Measurements from ENCODE around the gene ZNF446.
"Not testable (repeated sequence)": the region's sequence is repeated elsewhere in the genome, so short reads cannot be mapped to it uniquely, and the experiment has no call there.

ZNF446 gene

GRCh38 chr19:58469241-58470013 lies 6.7 kb upstream of the ZNF446 start:
- DNase-seq (ENCODE audit: low read depth in 1 of 2, low spot score in 1 of 2), result no peak

DNA sequence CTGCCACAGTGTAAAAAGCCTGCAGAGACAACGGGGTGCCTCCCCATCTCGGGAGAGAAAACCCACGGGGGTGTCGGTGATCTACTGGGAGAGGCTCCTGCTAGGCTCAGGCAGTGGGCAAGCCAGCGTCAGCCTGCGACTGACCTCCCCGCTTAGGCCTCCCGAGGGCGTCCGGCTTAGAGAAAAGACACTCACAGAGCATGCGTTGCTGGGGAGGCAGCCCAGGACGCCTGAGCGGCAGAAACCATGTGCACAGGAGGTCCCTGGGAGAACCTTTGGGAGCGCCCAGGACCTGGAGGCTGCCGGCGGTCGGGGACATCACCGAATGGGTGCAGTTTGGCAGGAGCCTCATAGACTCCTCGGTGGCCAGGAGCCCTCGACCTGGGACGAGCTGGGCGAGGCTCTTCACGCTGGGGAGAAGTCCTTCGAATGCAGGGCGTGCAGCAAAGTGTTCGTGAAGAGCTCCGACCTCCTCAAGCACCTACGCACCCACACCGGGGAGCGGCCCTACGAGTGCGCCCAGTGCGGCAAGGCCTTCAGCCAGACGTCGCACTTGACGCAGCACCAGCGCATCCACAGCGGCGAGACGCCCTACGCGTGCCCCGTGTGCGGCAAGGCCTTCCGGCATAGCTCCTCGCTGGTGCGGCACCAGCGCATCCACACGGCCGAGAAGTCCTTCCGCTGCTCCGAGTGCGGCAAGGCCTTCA lies 5.2 kb upstream of the ZNF446 start:
- not testable (repeated sequence) for DNase-seq (ENCODE audit: low read depth in 1 of 2, low spot score in 1 of 2)

DNA sequence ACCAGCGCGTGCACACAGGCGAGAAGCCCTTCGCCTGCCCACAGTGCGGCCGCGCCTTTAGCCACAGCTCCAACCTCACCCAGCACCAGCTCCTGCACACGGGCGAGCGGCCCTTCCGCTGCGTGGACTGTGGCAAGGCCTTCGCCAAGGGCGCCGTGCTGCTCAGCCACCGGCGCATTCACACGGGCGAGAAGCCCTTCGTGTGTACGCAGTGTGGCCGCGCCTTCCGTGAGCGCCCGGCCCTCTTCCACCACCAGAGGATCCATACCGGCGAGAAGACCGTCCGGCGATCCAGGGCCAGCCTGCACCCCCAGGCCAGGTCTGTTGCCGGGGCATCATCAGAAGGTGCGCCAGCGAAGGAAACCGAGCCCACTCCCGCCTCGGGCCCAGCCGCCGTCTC lies 4.4 kb upstream of the ZNF446 start:
- no peak for DNase-seq (ENCODE audit: low read depth in 1 of 2, low spot score in 1 of 2)

GRCh38 chr19:58473775-58474174 lies 2.4 kb upstream of the ZNF446 start:
- DNase-seq (ENCODE audit: low read depth in 1 of 2, low spot score in 1 of 2), result no peak

DNA sequence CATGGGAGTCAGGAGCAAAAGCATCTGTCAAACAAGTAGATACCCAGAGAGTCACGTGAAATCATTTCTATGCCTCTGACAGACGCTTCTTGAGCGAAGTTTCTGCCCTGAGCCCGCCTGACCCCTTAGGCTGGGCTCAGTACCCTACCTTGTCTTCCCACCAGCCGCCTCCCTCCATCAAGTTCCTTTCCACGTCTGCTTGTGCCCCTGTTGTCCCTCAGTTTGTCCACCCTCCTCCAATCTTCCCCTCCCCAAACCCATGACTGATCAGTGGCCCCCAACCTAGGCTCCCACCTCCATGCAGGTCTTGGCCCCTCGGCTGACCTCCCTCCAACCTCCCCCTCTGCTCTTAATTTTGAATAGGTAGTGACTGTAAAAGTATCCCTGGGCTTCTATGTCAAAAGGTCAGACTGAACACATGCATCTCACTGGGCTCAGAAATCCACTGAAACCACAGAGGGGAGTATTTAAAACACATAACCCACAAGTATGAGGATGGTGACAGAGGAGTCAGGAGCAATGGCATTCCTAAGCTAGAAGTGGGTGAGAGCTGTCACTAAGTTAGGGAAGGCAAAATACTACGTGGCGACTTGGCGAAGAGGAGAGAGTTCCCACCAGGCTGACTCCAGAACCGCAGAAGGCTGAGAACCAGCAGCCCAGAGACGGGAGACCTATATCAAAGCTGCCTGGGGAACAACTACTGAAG lies 1.7 kb upstream of the ZNF446 start:
- DNase-seq (ENCODE audit: low read depth in 1 of 2, low spot score in 1 of 2), result no peak

DNA sequence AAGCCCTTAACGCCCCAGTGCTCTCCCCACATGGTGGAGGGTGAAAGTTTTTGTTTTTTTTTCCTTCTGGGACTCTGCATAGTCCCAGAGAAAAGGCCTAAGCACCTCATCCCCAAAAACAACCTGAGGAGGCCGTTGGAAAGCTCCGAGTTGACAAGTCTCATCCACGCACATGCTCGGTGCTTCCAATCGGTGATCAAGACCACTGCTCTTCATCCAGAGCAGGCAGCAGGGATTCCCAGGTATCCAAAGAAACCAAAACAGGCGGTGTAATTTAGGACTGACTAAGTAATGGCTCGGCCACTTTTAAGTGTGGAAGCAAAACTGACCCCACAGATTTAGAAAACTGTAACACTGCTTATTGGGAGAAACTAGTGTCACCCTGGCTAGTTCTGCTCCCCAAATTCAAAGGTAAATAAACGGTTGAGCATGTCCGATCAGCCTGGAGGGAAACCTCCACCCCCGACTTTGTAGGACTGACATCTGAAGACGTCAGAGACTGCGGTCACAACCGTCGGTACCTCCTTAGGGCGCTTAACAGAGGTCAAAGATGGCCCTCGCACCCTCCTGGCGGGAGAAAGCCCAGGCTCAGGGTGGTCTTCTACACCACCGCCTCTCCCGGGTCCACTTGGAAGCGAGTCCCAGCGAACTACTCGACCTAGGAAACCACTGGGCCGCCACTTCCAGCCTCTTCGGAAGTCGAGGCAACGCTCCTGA lies 997 bp upstream of the ZNF446 start:
- no peak for DNase-seq (ENCODE audit: low read depth in 1 of 2, low spot score in 1 of 2)

- no peak for DNase-seq (ENCODE audit: low read depth in 1 of 2, low spot score in 1 of 2)
Observed at GRCh38 chr19:58476498-58477015, 405 bp downstream of the ZNF446 start.

GRCh38 chr19:58477130-58477529 lies 978 bp downstream of the ZNF446 start:
- no peak for DNase-seq (ENCODE audit: low read depth in 1 of 2, low spot score in 1 of 2)

DNA sequence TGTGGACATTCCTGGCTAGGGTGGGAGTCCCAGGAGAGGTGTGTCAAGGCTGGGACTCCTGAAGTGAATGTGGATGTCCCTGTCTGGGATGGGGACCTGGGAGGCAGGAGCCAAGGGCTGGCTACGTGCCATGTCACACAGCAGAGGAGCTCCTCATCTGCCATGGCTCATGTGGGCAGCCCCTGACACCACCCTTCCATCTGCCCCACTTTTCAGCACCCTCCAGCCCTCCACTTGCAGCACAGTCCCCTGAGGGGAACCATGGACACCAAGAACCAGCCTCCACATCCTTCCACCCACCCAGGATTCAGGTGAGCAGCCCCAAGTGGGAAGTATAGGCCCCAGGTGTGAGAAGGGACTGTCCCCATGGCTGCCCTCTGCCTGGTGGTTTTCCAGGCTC lies 1.7 kb downstream of the ZNF446 start:
- DNase-seq (ENCODE audit: low read depth in 1 of 2, low spot score in 1 of 2), result no peak

DNA sequence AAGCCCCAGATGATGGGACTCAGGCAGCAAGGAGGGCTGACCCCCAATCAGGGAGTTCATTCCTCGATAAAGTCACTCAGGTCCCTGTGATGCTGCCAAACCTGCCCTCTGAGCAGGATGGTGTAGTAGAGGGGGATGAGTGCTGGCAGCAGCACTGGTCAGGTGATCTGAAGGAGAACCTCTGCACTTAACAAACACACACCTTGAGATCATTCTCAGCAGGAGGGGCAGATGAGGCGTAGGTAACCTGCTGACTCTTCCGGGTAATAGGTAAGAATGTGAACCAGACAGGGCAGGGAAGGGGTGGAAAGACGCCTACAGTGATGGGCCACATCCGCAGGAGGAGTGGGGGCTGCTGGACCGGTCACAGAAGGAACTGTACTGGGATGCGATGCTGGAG lies 3.2 kb downstream of the ZNF446 start:
- DNase-seq (ENCODE audit: low read depth in 1 of 2, low spot score in 1 of 2), result no peak

GRCh38 chr19:58479736-58480480 lies 3.8 kb downstream of the ZNF446 start:
- DNase-seq (ENCODE audit: low read depth in 1 of 2, low spot score in 1 of 2), result no peak

GRCh38 chr19:58480481-58480830 lies 4.3 kb downstream of the ZNF446 start:
- no peak for DNase-seq (ENCODE audit: low read depth in 1 of 2, low spot score in 1 of 2)

DNA sequence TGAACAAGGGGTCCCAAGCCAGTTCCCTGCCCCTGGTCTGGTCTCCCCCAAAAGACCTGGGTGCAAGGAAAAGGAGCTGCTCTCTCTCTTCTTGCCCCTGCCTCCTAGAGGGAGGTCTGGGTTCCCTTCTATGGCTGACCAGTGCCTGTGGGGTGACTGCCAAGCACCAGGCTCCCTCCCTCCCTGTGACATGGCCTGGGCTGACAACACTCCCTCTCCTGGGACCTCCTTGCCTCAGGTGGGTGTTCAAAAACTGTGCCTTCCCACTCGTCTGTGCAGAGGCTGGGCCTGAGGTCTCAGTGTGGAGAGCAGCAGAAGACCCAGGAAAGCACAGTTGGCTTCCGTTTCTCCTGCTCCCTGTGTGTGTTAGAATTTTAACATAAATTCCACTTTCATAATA lies 4.7 kb downstream of the ZNF446 start:
- no peak for DNase-seq (ENCODE audit: low read depth in 1 of 2, low spot score in 1 of 2)

DNA sequence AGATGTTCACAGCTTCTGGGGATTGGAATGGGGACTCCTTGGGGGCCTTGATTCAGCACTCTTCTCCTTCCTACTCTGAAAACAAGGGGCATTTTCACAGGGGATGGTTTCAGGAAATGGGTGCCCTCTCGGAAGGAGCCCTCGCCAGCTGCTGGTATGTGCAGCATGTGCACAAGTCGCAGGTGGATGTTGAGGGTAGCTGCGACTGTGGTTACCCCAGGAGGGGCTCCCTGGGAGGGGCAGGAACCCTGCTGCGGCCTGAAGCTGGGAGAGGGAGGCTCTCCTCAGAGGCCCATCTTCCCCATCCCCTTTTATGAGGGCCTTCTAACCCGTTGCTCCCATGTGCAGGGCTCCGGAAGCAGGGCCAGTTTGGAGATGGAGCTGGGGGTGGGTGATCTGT lies 6.2 kb downstream of the ZNF446 start:
- no peak for DNase-seq (ENCODE audit: low read depth in 1 of 2, low spot score in 1 of 2)

- no peak for DNase-seq (ENCODE audit: low read depth in 1 of 2, low spot score in 1 of 2)
Observed at GRCh38 chr19:58483776-58484175, 7.6 kb downstream of the ZNF446 start.

DNA sequence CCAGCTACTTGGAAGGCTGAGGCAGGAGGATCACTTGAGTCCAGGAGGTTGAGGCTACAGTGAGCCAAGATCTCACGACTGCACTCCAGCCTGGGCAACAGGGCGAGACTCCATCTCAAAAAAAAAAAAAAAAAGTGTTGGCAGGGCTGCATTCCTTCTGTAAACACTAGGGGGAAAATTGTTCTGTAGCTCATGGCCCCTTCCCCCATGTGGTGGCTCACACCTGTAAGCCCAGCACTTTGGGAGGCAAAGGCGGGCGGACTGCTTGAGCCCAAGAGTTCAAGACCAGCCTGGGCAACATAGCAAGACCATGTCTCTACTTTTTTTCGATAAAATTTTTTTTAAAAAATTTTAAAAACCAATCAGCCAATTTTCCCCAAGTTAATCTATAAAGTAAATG lies 8.2 kb downstream of the ZNF446 start:
- DNase-seq (ENCODE audit: low read depth in 1 of 2, low spot score in 1 of 2), result not testable (repeated sequence)

- DNase-seq (ENCODE audit: low read depth in 1 of 2, low spot score in 1 of 2), result no peak
Observed at GRCh38 chr19:58491393-58491792, 15.2 kb downstream of the ZNF446 start.

- no peak for DNase-seq (ENCODE audit: low read depth in 1 of 2, low spot score in 1 of 2)
Observed at GRCh38 chr19:58492265-58492664, 16.1 kb downstream of the ZNF446 start.

DNA sequence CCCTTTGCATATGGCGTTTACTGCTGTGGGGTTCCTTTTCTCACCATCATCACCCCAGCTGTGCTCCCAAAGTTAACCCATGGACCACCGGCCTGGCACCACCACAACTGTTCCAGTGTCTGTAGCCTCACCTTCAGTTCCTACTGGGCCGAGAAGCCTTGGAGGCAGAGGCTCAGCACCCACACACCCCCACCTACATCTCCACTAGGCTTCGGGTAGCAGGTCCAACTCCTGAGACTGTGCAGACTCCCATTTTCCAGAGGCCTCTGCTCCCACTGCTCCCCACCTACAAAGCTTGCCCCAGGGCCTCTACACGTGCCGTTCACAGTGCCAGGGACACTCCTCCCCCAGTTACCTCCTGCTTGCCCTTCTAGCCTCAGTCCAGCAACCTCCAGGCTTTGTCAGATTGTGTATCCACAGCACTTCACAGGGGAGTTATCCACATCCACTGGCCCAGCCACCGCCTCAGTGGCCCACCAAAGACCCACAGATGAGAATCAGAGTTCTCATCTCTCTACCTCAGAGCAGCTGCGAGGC lies 21.6 kb downstream of the ZNF446 start:
- no peak for DNase-seq (ENCODE audit: low read depth in 1 of 2, low spot score in 1 of 2)

DNA sequence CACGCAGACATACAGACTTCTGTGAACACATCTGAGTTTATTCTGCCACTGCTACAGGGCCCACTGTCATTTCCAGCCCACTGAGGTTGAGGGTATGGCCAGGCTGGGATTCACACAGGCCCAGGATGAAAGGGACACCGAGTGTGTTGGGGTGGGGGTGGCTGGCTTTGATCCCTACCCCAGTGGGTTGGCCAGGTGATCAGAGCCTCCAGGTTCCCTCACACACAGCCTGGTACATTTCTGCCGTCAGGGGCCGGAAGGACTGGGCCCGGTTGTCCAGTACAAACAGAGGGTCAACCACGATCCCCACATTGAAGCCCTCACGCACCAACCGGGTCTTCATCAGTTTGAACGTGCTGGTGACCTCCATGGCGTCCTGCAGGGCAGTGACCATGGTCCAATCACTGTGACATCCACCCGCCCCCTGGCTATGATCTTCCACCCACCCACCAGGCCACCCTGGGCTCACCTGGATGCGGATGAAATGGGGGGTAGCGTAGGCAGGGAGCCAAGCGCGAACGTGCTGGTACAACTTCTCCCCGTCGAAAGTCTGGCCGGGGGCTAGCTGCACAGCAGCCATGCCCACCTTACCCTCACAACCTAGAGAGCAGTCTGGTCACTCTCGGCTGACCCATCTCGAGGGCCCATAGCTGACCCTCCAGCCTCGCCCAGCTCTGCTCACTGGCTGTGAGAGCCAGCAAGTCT lies 22.3 kb downstream of the ZNF446 start:
- no peak for DNase-seq (ENCODE audit: low read depth in 1 of 2, low spot score in 1 of 2)

Data from activated CD4-positive, alpha-beta T cell treated with anti-CD3 and anti-CD28 coated beads, Interleukin-2, amount 50 U/mL, for 24 hours (primary cell).